GM10248 (cell line): ENCODE results near the gene CAMSAP1.

Source experiments
- CTCF ChIA-PET: fragments of 300-600 bp; sonication (Branson Sonifier 250); formaldehyde crosslinking; extraction: SDS; loops from one replicate; lab custom pipeline; 2021; ENCODE audit warnings: antibody characterized with exemption; lab: Yijun Ruan, JAX
- POLR2A ChIA-PET: fragments of 350-650 bp; sonication (Branson Sonifier 250); formaldehyde crosslinking; extraction: SDS; loops from one replicate; lab custom pipeline; 2020; ENCODE audit warnings: antibody characterized with exemption; lab: Yijun Ruan, JAX
- DNase-seq: peaks from one replicate; pipeline ENCODE4 v3.0.0; 2012; ENCODE audit errors: extremely low spot score
- TF ChIP-seq, protein P1 (sequence below): IDR thresholded peaks from 2 replicates; pipeline ENCODE4 v1.5.1; 2012; ENCODE audit warnings: mild to moderate bottlenecking, low read depth; ENCODE audit errors: extremely low read depth, missing control alignments, control extremely low read depth

Gene CAMSAP1

DNA sequence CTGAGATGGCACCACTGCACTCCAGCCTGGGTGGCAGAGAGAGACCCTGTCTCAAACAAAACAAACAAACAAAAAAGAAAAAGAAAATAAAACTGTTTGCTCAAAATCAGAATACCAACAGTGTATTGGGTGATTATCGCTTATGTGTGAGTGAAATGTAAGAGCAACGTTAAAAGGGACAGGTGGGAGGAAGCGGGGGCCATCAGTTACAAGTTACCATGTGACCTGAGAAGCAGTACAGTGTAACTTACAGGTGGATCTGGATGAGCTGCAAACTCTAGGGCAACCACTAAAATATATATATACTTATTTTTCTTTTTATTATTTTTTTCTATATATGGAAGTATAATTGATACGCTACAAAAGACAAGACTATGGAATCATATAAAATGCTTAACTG lies 112.0 kb downstream of the CAMSAP1 start:
- ChIA-PET CTCF (no interaction called here), POLR2A (no interaction called here)
- TF ChIP-seq, protein P1, sequence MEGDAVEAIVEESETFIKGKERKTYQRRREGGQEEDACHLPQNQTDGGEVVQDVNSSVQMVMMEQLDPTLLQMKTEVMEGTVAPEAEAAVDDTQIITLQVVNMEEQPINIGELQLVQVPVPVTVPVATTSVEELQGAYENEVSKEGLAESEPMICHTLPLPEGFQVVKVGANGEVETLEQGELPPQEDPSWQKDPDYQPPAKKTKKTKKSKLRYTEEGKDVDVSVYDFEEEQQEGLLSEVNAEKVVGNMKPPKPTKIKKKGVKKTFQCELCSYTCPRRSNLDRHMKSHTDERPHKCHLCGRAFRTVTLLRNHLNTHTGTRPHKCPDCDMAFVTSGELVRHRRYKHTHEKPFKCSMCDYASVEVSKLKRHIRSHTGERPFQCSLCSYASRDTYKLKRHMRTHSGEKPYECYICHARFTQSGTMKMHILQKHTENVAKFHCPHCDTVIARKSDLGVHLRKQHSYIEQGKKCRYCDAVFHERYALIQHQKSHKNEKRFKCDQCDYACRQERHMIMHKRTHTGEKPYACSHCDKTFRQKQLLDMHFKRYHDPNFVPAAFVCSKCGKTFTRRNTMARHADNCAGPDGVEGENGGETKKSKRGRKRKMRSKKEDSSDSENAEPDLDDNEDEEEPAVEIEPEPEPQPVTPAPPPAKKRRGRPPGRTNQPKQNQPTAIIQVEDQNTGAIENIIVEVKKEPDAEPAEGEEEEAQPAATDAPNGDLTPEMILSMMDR: no peak
- no peak for DNase-seq

DNA sequence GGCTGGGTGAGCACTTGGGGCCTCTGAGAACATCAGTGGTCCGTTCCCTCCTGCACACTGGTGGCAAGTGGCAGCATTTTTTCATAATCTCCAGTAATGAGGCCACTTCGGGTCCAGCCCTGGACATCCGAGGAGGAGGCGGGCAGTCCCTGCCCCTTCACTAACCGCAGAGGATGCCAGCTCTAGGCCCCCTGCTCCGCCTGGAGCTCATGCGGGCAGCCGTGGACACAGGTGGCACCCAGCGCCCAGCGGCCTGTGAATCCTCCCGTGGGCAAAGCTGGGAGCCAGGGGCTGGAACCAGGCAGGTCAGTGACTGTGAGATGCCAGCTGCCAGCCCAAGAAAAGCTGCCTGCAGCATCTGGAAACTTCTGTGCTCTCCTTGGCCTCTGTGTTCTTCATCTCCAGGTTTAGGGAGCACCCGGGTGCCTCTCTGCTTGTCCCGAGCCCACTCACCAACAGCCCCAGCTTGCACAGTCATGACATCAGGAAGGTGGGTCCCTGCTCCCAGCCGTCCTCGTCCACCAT lies 112.9 kb downstream of the CAMSAP1 start:
- POLR2A ChIA-PET: no interaction called here
- CTCF ChIA-PET: no interaction called here
- DNase-seq: no peak
- TF ChIP-seq, protein P1: no peak

DNA sequence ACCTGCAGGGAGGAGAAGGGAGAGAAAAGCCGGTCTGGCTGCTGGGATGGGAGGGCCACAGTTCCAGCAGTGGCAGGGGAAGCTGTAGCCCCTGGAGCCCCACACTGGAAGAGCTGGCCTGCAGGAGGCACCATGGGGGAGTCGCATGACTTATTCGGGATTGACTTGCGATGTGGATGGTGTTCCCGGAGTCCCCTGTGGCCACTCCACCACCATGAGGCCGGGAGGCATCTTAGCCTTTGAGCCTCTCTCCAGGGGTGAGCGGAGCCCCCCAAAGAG lies 113.3 kb downstream of the CAMSAP1 start:
- no peak for DNase-seq
- TF ChIP-seq, protein P1: no peak
- CTCF ChIA-PET: interaction anchor here (0.8 kb wide), 1 partner anchor 18 kb away, joined by 3 read pairs; no protein-coding TSS in a partner anchor
- POLR2A ChIA-PET: no interaction called here

DNA sequence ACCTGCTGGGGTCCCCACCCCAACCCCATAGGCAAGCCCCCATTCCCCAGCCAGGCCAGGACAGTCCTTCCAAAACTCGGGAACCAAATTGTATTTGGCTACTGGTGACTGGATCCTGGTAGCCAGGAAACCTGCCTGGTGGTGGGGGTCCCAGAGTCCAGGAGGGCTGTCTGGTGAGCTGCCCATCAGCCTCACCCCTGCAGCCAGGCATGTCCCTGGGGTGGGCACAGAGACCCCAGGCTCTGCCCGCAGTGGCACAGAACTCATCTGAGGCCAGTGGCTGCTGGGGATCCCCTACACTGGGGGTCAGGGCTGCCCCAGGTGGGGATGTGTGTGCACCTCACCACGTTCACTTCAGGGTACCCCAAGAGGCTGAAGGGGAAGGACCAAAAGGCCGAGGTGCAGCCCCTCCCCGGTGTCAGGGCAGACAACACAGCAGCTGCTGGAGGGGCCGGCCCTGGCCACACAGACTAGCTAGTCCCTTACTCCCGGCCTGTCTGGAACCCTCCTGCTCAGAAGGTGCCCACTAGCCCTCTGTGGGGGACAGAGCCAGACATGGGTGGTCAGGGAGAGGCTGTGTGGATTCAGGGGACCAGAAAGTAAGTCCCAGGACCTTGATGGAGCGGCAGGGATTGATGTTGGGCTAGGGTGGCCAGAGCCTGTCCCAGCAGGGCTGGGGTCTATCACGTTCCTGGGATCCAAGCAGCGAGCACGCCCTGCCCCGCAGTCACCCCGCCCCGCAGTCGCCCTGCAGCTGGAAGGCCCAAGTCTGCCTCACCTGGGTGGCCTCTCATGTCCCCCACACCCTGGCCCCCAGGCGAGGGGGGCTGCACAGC lies 113.9 kb downstream of the CAMSAP1 start:
- TF ChIP-seq, protein P1: no peak
- no peak for DNase-seq
- POLR2A ChIA-PET: no interaction called here
- CTCF ChIA-PET: interaction anchor here (0.8 kb wide), 1 partner anchor 18 kb away, joined by 3 read pairs; no protein-coding TSS in a partner anchor

DNA sequence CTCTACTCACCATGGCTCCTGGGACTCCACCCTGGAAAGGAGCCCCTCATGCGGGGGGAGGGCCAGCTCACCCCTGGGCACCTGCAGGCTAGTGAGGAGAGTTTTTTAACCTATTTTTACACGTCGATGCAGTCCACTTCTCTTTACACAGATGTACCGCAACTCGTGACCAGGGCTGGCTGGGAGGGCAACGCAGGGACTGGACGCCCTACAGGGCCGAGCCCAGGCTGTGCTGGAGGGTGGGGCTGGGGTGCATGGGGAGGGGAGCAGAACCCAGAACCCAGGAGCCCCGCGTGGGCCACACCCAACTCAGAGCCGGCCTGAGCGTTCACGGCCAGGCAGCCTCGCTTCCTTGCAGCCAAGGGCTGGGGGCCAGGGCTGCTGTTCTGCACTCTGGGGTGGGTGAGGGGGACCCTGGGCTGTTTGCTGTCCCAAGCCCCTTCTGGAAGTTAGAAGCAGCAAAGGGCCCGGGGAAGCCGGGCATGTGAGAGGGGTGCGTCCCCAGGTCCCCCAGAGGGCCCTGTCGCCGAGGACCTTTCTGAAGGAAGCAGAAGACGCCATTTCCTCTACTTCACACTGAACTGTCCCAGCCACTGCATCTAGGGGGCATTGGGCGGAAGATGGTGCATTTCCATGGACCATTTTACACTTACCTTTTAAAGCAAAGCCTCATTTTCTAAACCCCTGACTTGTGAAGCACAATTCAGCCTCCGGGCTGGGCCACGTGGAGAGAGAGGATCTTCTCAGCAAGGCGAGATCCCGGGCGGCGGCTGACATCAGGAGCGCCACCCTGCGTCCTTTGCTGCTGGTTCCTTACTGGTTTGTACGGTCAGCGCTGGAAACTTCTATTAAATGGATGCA lies 114.8 kb downstream of the CAMSAP1 start:
- TF ChIP-seq, protein P1: no peak
- POLR2A ChIA-PET: no interaction called here
- CTCF ChIA-PET: no interaction called here
- DNase-seq: no peak

DNA sequence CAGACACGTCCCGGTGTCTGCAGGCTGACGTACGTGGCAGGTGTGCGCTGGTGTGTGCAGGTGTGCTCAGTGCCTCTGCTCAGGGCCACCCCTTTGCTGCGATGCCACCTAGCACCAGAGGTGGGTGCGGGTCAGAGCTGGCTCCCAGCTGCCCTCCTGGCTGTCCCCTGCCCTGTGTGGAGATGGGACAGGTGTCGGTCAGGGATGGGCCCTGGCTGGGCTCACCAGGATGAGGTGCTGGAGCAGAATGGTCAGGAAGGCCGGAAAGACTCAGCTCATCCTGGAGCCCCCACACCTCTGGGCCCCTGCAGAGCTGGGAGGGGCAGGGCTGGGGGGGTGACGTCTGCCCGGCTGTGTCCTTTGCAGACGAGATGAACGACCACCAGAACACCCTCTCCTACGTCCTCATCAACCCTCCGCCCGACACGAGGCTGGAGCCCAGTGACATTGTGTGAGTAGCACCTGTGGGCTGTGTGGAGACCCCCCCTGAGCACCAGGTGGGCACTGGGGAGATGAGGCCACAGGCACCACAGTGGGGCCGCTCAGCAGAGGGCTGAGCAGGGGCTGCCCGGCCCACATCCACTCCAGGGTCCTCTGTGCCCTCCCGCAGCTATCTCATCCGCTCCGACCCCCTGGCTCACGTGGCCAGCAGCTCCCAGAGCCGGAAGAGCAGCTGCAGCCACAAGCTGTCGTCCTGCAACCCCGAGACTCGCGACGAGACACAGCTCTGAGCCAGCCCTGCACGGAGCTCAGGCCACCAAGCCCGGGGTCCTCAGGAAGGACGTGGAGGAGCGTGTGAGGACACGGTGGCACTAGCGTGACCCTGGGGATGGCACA lies 115.7 kb downstream of the CAMSAP1 start:
- TF ChIP-seq, protein P1: no peak
- no peak for DNase-seq
- ChIA-PET CTCF (no interaction called here), POLR2A (no interaction called here)
